GM12801 (cell line): ENCODE results near the gene SLC25A21.

Experiments used
- CTCF ChIP-seq: IDR thresholded peaks from one replicate; pipeline ENCODE4 v1.5.1; 2011; ENCODE audit warnings: control low read depth; ENCODE audit not compliant: insufficient read length; ENCODE audit errors: extremely low read depth

The SLC25A21 gene

GRCh38 chr14:36797634-36798033, 374.8 kb downstream of the SLC25A21 start:
- no peak for TF ChIP-seq CTCF

GRCh38 chr14:36791402-36791801, 381.0 kb downstream of the SLC25A21 start:
- no peak for TF ChIP-seq CTCF

GRCh38 chr14:36785511-36785910, 386.9 kb downstream of the SLC25A21 start:
- no peak for TF ChIP-seq CTCF

DNA sequence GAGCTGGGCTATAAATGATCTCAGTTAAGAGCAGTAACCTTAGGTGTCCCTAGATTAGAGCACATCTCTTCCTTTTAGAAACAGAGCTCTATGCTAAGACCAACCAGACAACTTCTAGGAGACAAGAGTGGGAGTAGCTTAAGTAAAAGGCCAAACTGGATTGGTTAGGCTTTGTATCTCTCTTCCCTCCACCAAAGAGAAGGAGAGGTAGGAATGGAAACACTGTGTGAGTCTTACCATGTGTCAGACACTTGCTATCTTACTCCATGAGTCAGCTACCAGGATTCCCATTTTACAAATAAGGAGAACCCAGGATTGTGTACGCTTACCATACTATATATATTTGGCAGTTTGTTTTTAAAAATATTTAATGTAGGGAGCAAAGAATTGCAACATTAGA, 387.9 kb downstream of the SLC25A21 start:
- TF ChIP-seq CTCF = no peak

- no peak for TF ChIP-seq CTCF
These were observed 390.5 kb downstream of the SLC25A21 start for GRCh38 chr14:36781897-36782296.

DNA sequence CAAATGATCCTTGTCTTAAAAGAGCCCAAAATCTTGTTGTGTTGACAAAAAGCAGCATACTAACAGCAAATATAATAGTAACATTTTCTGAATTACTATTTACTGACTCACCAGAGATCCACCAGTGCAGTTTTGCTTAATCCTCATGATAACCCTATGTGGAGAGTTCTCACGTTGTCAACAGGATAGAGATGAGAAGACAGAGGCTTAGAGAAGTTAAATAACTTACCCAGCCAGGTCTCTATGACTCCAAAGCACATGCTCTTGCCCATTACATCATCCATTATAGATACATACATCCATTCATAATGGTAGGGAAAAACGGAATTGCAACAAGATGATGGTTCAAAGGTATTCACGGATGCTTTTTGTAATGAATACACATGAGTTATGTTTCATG, 398.8 kb downstream of the SLC25A21 start:
- TF ChIP-seq CTCF = no peak

- no peak for TF ChIP-seq CTCF
These were observed 399.3 kb downstream of the SLC25A21 start for GRCh38 chr14:36773136-36773540.
